Kasumi-1 (cell line): ENCODE data around the gene GPR148.
"Not testable (repeated sequence)": the region's sequence is repeated elsewhere in the genome, so short reads cannot be mapped to it uniquely, and the experiment has no call there.

Source experiments
- DNase-seq, 2 experiments: peaks; one replicate each; lab custom pipeline; 2025; lab: John Stamatoyannopoulos, UW

Gene GPR148, protein sequence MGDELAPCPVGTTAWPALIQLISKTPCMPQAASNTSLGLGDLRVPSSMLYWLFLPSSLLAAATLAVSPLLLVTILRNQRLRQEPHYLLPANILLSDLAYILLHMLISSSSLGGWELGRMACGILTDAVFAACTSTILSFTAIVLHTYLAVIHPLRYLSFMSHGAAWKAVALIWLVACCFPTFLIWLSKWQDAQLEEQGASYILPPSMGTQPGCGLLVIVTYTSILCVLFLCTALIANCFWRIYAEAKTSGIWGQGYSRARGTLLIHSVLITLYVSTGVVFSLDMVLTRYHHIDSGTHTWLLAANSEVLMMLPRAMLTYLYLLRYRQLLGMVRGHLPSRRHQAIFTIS

DNA sequence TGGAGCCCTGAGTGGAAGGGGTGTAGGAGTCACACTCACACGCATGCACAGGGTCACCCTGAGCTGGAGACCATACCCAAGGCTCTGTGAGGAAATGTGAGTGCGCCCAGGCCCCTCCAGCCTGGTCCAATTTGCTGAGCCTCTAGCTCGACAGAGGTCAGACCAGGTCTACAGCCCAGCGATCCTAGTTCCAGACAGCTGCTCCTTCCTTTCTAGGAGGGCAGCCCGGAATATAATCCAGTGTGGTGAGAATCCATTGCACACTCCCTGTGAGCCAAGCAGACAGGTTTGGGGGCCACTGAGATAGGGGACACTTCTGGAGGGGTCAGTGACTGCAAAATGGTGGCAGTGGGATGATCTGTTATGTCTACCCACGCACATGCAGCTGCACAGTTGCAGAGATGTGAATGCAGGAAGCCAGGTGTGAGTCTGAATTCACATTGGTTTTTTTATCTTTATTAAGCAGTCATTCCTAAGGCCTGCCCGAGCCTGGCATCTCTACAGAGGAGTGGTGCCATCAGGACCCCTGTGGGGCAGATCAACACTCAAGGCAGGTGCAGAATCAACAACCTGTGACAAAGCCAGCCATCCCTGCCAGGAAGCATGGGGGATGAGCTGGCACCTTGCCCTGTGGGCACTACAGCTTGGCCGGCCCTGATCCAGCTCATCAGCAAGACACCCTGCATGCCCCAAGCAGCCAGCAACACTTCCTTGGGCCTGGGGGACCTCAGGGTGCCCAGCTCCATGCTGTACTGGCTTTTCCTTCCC is at the start of gene GPR148:
GPR148 (plus strand) TSS at position 522 of the 768 bp plus-strand sequence; CDS start at position 604, 82 bp downstream.
- no peak for DNase-seq

DNA sequence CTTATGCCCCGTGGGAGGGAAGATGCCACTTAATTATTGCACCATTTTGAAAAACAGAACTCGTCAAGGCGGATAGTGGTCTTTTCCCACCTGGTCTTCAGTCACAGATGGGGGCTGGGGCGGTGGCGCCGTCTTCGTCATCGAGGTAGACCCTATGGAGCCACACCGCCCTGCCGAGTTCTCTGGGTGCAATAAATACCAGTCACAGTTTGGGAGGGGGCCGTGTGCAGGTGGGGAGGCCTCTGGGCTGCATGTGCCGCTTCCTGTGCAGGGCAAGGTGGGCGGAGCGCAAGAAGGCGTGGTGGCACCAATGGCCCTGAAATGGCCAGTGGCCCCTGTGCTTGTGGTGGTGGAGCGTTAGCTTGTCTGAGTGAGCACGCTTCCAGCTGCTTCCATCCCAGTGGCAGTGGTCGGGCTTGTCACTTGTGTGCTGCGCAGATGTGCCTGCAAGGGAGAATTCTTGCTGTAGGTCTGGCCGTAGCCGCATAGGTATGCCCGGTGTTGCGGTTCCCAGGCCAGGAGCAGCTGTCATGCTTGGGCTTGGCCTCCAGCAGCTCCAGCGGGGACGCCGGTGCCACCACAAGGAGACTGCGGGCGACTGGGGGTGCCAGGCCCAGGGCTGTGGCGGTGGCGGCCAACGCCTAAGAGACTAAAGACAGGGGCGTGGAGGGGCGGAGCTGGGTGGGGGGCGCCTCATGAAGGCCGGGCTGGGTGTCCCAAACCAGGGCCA is 36.7 kb upstream of the GPR148 start:
- not testable (repeated sequence) for DNase-seq

DNA sequence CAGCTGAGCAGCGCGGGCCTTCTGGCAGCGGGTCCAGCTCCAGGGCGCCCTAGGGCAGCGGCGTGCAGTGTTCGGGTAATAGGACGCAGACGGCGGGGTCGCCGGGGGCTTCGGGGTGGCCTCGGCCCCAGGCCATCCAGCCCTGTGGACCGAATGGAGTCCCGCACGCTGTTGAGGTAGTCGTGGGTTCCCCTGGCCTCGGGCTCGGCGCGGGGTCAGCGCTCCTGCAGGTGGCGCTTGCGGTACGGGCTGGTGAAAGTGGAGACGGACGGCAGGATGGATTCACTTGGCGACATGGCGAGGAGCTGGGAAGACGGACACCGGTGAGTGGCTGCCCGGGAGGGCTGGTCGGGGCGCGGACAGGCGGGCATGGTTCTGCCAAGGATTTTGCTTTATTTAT is 35.4 kb upstream of the GPR148 start:
- DNase-seq, result not testable (repeated sequence)

DNA sequence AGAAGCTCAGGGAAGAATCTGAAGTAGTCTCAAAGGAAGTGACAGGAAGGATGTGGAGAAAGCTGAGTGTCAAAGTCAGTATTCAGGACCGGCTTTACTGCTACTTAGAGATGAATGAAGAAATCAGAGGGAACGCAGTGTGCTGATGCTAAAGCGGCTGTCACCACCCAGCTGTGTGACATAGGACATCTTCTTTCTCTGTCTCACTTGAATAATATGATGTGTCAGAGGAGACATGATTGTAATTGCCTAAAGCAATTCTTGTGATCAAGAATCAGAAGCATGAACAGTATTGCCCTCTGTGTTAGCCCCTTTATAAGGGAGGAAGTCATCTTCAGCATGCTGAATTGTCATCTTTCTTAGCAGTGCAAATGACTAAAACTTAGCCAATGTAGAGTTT is 25.6 kb upstream of the GPR148 start:
- not testable (repeated sequence) for DNase-seq

DNA sequence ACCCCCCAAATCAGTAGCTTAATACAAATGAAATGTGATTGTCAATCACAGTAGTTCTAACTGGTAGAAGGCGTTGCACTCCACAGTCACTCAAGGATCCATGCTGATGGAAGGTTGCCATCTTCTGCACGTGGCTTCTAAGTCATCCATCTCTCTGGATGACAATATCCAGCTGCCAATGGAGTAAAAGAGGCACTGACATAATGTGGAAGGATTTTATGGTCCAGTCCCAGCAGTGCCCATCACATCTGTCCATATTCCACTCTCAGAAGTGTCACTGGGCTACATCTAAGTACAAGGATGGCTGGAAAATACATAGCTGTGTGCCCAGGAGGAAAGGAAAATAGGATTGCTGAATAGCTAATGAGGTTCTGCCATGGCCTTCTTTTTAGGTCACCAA is 14.1 kb upstream of the GPR148 start:
- not testable (repeated sequence) for DNase-seq

DNA sequence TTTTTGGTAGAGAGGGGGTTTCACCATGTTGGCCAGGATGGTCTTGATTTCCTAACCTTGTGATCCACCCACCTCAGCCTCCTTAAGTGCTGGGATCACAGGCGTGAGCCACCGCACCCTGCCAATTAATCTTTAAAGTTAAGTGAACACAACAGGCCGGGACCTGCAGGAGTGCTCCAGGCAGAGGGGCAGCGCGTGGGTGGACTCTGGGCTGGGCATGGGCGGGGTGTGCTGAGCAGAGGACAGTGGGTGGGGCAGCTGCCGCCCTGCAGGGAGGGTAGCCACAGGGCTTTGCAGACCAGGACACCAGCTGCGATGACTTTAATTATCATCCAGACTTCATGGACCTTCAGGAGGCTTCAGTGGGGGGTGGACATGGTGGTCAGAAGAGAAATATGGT is 8.8 kb upstream of the GPR148 start:
- no peak for DNase-seq

DNA sequence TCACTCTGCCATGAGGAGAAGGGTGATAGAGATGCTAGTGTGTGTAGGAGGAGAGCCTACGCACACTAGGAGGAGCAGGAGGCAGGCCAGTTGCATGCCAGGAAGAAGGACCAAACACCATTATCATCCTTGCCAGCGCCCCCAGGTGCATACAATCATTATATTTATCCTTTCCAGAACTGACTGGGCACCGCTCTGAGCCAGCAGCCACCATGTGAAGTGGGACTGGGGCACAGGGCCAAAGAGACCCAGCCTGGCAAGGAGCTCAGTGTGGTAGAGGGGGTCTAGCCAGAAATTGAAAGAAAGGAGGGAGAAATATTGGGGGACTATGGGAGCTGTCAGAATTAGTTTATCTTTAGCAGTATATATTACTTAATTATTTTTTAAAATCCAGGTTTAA is 8.3 kb upstream of the GPR148 start:
- DNase-seq, result no peak

DNA sequence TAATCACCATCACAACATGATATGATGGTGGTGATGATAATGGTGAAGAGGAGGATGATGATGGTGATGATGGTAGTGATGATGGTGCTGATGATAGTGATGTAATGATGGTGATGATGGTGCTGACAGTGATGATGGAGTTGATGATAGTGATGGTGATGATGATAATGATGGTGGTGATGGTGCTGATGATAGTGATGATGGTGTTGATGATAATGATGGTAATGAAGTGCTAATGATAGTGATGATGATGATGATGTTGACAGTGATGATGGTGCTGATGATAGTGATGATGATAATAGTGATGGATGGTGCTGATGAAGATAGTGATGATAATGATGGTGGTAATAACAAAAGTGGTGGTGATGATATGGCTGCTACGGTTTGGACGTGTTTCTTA is 4.4 kb upstream of the GPR148 start:
- DNase-seq, result no peak

DNA sequence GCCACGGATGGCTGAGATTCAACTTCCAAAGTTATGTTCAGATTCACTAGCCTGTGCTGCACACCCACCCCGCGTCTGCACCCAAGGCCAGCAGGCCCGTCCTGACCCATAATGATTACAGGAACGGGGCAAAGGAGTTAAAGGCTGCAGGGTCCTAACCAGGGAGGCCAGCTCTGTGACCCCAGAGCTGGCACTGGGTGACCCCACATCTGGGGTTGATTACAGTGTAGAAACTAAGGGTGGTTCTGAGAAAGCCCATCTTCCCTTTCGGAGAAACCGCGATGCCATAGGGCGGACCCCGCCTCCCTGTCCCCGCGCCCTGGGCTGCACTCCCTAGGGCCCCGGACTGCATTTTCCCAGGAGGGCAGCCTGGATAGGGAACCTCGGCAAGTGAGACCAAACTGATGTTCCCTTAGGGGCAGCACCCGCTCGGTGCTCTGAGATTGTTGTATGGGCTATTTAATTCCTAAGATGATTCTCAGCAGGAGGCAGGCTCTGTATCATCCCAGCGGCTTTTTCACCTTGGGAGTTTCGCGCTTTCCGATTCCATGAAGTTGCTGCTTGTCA is 2.2 kb upstream of the GPR148 start:
- DNase-seq, result no peak

DNA sequence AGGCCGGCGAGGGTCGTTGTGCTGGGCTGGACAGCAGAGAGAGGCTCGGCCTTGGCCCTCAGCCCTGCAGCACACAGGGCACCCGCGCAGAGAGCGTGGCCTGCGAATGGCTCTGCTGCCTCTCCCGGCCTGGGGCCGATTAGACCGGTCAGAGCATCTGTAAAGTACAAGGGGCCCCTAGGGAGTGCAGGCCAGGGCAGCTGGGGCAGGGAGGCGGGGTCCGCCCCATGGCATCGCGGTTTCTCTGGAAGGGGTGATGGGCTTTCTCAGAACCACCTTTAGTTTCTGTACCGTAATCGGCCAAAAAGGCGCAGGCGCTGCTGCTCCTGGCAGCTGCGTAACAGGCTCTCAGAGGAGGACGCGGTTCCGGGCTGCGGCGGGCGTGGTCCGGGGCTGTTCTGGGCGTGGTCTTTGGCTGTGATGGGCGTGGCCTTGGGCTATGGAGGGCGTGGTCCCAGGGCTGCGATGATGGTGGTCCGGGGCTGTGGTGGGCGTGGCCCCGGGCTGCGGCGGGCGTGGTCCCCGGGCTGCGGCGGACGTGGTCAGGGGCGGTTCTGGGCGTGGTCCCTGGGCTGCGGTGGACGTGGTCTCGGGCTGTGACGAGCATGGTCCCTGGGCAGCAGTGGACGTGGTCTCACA is 1.5 kb upstream of the GPR148 start:
- DNase-seq, result no peak

DNA sequence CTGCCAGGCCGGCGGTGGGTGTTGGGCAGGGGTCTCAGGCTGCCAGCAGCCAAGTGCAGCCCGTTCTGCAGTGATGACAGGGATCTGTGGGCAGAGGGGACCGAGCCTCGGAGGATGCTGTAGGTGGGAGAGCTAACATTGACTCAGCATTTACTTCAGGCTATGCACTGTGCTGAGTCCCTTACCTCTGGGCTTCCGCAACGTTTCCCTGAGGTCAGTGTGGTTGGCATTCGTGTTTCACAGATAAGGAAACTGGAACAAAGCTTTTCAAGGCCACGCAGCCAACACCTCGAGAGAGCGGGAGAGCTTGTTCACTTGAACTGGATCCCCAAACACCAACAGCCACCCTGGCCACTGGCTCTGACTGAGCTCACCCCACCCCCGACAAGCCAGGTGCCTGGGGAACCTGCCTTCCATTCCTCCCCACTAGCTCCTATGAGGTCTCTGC is 839 bp upstream of the GPR148 start:
- no peak for DNase-seq

DNA sequence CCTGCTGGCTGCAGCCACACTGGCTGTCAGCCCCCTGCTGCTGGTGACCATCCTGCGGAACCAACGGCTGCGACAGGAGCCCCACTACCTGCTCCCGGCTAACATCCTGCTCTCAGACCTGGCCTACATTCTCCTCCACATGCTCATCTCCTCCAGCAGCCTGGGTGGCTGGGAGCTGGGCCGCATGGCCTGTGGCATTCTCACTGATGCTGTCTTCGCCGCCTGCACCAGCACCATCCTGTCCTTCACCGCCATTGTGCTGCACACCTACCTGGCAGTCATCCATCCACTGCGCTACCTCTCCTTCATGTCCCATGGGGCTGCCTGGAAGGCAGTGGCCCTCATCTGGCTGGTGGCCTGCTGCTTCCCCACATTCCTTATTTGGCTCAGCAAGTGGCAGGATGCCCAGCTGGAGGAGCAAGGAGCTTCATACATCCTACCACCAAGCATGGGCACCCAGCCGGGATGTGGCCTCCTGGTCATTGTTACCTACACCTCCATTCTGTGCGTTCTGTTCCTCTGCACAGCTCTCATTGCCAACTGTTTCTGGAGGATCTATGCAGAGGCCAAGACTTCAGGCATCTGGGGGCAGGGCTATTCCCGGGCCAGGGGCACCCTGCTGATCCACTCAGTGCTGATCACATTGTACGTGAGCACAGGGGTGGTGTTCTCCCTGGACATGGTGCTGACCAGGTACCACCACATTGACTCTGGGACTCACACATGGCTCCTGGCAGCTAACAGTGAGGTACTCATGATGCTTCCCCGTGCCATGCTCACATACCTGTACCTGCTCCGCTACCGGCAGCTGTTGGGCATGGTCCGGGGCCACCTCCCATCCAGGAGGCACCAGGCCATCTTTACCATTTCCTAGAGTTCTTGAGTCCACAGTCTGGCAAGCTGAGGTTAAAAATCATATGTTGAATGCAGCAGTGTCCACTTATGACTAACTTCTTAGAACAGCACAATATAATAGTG is 741 bp downstream of the GPR148 start:
- no peak for DNase-seq

DNA sequence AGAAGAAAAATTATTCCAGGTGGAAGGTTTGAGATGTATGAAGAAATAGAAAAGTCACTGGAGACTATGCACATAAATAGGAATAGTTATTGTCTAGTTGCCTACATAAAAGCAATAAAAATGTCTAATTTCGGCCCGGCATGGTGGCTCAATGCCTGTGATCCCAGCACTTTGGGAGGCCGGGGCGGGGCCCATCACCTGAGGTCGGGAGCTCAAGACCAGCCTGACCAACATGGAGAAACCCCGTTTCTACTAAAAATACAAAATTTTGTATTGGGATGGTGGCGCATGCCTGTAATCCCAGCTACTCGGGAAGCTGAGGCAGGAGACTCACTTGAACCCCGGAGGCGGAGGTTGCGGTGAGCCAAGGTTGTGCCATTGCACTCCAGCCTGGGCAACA is 3.4 kb downstream of the GPR148 start:
- DNase-seq, result not testable (repeated sequence)

DNA sequence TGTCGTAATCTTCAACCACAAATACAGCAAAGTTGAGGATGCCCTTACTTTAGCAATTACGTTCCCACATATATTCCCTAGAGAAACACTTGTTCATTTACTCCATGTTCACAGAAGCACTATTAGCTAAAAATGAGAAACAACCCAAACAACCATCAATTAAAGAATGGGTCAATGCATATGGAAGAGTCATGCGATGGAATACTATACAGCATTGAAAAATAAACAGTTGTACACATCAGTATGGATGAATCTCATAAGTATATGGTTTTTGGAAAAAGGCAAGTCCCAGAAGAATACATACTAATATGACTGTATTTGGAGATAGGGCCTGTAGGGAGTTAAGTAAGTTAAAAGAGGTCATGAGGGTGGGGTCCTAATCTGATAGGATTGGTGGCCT is 6.3 kb downstream of the GPR148 start:
- no peak for DNase-seq

DNA sequence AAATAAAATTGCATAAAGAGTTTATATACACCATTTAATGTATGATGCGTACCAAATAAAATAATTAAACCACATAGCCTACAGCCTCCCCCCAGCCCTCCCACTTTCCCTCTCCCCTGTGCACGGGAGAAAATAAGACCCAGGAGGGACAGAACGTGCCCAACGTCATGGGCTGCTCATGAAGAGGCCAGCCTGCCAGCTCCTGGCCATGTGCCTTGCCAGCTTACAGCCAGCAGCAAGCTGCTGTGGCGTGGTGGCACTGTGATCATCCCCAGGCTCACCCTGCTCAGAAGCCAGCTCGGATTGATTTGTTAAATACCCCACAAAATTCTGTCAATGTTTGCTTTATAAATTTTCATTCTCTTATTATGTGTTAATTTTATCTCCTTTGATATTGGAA is 7.6 kb downstream of the GPR148 start:
- DNase-seq, result no peak

DNA sequence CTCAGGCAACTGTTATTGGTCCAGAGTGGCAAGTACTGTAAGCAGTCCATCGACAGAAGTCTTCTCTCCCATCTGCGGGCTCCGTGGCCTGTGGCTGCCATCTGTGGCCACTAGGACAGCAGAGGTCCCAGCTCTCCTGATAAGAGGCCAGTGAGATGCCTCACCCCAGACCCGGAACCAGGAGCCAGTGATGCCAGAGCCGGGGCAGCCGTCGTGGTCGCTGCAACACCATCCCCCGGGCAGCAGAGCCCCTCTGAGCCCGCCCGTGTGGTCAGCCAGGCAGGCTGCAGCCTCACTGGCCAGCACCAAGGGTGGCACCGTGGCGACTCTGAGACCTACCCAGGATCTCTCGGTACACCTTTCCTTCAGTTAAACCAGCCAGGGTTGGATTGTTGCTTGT is 8.7 kb downstream of the GPR148 start:
- DNase-seq, result no peak

DNA sequence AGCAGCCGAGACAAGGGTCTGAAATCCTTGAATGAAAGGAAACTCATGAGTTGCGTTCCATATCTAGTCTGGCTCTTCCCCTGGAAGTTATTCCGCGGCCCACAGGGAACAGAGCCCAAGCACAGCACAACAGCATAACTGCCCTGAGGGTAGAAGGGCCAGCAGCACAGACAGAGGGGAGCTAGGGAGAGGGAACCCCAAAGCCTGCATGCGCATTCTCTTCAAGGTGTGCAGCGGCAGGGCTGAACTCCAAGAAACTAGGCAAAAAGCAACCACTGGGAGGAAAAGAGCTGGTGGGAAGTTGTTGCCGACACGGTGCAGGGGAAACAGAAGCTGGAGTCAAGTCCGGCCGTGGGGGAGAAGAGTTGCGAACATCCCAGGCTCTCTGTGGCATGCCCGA is 11.8 kb downstream of the GPR148 start:
- DNase-seq, result no peak

DNA sequence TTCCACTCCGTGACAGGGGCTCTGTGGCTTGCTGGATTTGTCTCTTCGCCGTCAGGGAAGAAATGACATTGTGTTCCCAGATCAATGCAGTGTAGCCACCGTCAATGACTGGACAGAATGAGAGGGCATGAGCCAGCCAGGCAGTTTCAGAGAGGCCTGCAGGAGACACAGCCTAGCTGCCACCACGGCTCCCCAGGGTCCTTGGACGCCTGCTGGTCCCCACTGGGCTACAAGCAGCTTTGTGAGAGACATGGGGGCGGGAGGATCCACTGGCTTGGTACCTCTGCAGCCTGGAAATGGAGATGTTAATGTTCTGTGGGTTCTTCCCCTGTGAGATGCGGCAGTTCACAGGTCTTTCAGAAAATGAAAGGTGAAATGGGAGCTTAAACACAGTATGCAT is 14.4 kb downstream of the GPR148 start:
- DNase-seq, result no peak

DNA sequence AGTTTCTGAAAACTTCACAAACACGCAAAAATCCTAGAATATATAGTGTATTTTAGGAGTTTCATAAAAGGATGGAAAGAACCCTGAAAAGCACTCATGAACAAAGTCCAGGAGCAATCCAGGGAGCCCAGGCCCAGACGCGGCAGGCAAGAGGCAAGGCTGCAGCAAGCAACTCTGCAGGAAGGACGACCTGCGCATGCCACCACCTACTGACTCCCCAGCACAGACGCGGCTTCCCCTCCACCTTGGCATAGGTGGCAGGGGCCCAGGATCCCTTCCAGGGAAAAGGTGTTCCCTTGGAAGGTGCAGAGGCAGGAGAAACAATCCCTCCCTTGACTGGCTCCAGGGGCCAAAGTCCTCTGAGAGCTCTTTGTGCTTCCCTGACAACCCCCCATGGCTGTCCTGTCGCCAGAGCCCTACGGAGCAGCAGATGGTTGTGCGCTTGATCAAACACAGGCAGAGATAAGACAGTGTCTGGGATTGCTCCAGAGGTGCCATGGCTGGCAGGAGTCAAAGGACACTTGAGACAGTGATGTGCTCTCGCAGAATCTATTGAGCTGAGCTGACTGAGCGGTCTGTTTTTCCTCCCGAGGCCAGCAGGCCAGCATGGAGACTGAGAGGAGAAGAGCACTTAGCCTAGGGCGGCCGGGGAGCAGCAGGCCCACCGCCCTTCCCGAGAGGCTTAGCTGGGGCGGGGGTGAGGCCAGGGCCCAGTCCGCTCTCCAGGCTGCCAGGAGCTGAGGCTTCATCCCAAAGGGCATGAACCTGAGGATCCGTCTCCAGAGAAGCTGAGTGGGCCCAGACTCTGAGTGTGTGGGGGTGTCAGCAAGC is 15.6 kb downstream of the GPR148 start:
- no peak for DNase-seq

DNA sequence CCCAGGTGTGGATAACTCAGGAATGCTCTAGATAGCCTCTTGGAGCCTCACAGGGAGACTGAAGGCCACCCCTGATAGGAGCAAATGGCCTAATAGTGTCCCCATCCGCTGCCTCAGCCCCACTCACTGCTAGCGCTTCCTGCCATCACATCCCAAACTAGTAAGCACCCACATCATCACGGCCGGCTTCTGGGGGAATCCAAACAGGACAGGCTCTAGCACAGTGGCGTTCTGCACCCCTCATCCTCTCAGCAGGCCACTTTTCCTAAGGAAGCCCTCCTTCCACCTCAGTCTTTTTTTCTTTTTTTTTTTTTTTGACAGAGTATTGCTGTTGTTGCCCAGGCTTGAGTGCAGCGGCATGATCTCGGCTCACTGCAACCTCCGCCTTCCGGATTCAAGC is 20.2 kb downstream of the GPR148 start:
- no peak for DNase-seq
